NCI-H2081 treated with DMSO at 0.1 percent for 48 hours (cell line): ENCODE data around the gene GSTA5.
"Not testable (repeated sequence)": the region's sequence is repeated elsewhere in the genome, so short reads cannot be mapped to it uniquely, and the experiment has no call there.

Experiments used
- DNase-seq: peaks from one replicate; lab custom pipeline; 2025; lab: John Stamatoyannopoulos, UW

The GSTA5 gene

GRCh38 chr6:52788478-52788877 is 52.1 kb downstream of the GSTA5 start:
- DNase-seq, result no peak

- DNase-seq, result no peak
Observed at GRCh38 chr6:52787917-52788316, 52.7 kb downstream of the GSTA5 start.

- no peak for DNase-seq
Observed at GRCh38 chr6:52786249-52786956, 54.2 kb downstream of the GSTA5 start.

GRCh38 chr6:52782696-52783274 is 57.8 kb downstream of the GSTA5 start:
- not testable (repeated sequence) for DNase-seq

- not testable (repeated sequence) for DNase-seq
Observed at GRCh38 chr6:52782209-52782608, 58.4 kb downstream of the GSTA5 start.
